Adrenal gland (tissue), 5 donors: ENCODE measurements around the gene NAP1L4.

ENCODE experiments used
- POLR2A ChIP-seq, 2 donors: fragments of 450-650 bp; IDR thresholded peaks; one replicate each; pipeline ENCODE4 v1.6.1; 2017; ENCODE audit warnings: antibody characterized with exemption in 2 of 2, mild to moderate bottlenecking in 2 of 2, moderate library complexity in 1 of 2
- TF ChIP-seq, protein P1 (sequence below), 6 experiments: fragments of 450-650 bp in 4 of 6; fragments of 200-600 bp in 2 of 6; sonication (generic) in 1 of 6; IDR thresholded peaks; 1 replicate in 5 of 6; 2 replicates in 1 of 6; pipeline versions ENCODE4 v1.5.1 to v1.8.0; 2016 to 2021; ENCODE audit warnings: antibody characterized with exemption in 6 of 6, mild to moderate bottlenecking in 2 of 6, moderate library complexity in 1 of 6
- donor health status: DM: no; HTN: no; CAD: no.

- TF ChIP-seq POLR2A (IDR thresholded peaks at IDR 0.05), result no peak
- TF ChIP-seq, protein P1, sequence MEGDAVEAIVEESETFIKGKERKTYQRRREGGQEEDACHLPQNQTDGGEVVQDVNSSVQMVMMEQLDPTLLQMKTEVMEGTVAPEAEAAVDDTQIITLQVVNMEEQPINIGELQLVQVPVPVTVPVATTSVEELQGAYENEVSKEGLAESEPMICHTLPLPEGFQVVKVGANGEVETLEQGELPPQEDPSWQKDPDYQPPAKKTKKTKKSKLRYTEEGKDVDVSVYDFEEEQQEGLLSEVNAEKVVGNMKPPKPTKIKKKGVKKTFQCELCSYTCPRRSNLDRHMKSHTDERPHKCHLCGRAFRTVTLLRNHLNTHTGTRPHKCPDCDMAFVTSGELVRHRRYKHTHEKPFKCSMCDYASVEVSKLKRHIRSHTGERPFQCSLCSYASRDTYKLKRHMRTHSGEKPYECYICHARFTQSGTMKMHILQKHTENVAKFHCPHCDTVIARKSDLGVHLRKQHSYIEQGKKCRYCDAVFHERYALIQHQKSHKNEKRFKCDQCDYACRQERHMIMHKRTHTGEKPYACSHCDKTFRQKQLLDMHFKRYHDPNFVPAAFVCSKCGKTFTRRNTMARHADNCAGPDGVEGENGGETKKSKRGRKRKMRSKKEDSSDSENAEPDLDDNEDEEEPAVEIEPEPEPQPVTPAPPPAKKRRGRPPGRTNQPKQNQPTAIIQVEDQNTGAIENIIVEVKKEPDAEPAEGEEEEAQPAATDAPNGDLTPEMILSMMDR (IDR thresholded peaks at IDR 0.05), result no peak
Measured at GRCh38 chr11:2919837-2920236, 72.3 kb downstream of the NAP1L4 start.
